ENCODE data around the gene ZNF750. TPM values are rescaled to one million over a fixed set of nuclear protein-coding genes. Genes with fewer than 3 reads are reported as not detected.

The ZNF750 gene
- total RNA-seq, 1 experiment from 2014 or later, result 0.44 TPM

- peak; percentile 45 to 54 for DNase-seq
- CTCF ChIA-PET, result interaction anchor here (0.9 kb wide), 1 partner anchor 82 kb away, joined by 3 read pairs; no protein-coding TSS in a partner anchor
- BruUV-seq (replicated peaks), result no TSS peak
- Histone ChIP-seq H3K4me2 (0 out of 2 replicates have a peak overlapping the region, but pooled peaks have one; percentile 31), H3K79me2 (ENCODE audit: low read depth) (peaks cover 28% of the 10 kb centered on the region), H3K9me3 (ENCODE audit: insufficient read depth, low read depth) (no peaks in the 10 kb centered on the region), H3K4me3 (no peak overlapping the region), H3F3A (ENCODE audit: insufficient read depth, low read depth) (peaks cover 15% of the 10 kb centered on the region), H3K27me3 (ENCODE audit: insufficient read depth, low read depth) (no peaks in the 10 kb centered on the region), H3K4me1 (replicated peaks; ENCODE audit: insufficient read depth) (peaks cover 31% of the 10 kb centered on the region), H2AFZ (no peak overlapping the region), H3K27ac (peak overlapping the region; percentile 34), H4K20me1 (ENCODE audit: insufficient read depth) (no peaks in the 10 kb centered on the region), H3K36me3 (ENCODE audit: low read depth) (no peaks in the 10 kb centered on the region), H3K9me2 (ENCODE audit: insufficient read depth) (no peaks in the 10 kb centered on the region)
- TF ChIP-seq EZH2 (IDR thresholded peaks at IDR 0.05; ENCODE audit: low read depth) (no peak), CTCF (conservative IDR thresholded peaks at IDR 0.05) (no peak)
- intact Hi-C loops (cut with micrococcal nuclease; ENCODE audit: unreplicated experiment), result no loop called here
- POLR2A ChIA-PET (ENCODE audit: unreplicated experiment), result interaction anchor here (0.5 to 0.7 kb wide), 2 partner anchors 16 to 26 kb away, joined by 4 to 9 read pairs; no protein-coding TSS in a partner anchor
Observed at GRCh38 chr17:82863941-82864712, 24.3 kb upstream of the ZNF750 start.

DNA sequence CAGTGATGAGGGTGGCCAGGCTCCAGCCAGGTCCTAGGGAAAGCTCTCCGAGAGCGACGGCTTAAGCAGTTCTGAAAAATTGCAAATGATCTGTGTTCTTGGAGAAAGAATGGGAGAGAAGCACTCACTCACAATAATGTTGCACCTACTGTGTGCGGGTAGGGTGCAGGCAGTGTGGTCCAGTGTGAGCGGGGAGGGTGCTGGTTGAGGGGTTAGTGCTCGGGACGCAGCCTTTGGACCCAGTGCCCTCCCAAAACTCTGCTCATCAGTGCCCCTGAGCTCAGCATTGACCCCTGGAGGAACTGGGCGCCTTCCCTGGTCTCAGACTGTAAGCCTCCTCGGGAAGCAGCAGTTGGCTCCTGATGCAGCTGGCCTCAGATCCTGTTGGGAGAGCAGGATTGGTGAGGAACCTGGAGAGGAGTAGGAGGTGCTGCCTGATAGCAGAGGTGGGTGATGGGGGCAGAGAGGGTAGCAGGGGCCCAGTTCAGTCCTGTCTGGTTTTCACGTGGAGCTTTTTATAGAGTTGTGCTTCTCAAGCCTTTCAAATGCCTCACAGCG is 23.6 kb upstream of the ZNF750 start:
- Histone ChIP-seq H3K27me3 (ENCODE audit: insufficient read depth, low read depth) (no peaks in the 10 kb centered on the region), H3K36me3 (ENCODE audit: low read depth) (no peaks in the 10 kb centered on the region), H4K20me1 (ENCODE audit: insufficient read depth) (no peaks in the 10 kb centered on the region), H3K4me1 (replicated peaks; ENCODE audit: insufficient read depth) (peaks cover 37% of the 10 kb centered on the region), H3K9me2 (ENCODE audit: insufficient read depth) (no peaks in the 10 kb centered on the region), H2AFZ (no peak overlapping the region), H3K4me2 (no peak overlapping the region), H3K4me3 (no peak overlapping the region), H3F3A (ENCODE audit: insufficient read depth, low read depth) (peaks cover 19% of the 10 kb centered on the region), H3K9me3 (ENCODE audit: insufficient read depth, low read depth) (no peaks in the 10 kb centered on the region), H3K27ac (0 out of 2 replicates have a peak overlapping the region, but pooled peaks have one; percentile 34), H3K79me2 (ENCODE audit: low read depth) (peaks cover 28% of the 10 kb centered on the region)
- POLR2A ChIA-PET (ENCODE audit: unreplicated experiment), result interaction anchor here (0.5 to 0.7 kb wide), 2 partner anchors 15 to 27 kb away, joined by 4 to 9 read pairs; no protein-coding TSS in a partner anchor
- intact Hi-C loops (cut with micrococcal nuclease; ENCODE audit: unreplicated experiment), result no loop called here
- DNase-seq, result no peak
- TF ChIP-seq CTCF (conservative IDR thresholded peaks at IDR 0.05) (no peak), EZH2 (IDR thresholded peaks at IDR 0.05; ENCODE audit: low read depth) (no peak)
- CTCF ChIA-PET, result no interaction called here
- BruUV-seq (replicated peaks), result no TSS peak

DNA sequence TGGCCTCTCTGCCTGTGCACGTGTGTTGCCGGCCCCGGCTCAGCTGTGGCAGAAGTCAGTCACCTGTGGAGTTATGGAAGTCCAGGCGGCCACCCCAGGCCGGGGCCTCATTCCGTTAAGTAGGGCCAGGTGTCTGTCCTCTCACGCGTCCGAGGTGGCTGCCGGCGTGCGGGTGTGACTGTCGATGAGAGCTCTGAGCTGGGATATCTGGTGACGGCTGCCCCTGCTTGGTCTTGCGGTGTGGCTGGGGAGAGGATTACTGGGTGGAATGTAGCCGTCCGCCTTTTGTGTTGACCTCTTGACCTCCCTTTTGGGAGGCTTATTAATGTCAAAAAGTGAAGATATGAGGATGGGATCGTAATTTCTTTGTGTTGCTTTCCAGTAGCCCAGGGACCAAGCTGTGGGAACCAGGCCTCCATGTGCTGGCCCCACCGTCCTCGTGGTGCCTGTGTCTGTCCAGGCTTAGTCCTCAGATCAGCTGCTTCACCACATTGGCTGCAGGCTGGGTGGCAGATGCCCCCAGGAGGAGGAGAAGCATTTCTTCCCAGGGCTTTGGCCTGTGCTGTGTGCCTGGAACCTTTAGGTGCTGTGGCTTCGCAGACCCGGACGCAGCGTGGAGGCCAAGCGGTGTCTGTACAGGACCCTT is 23.0 kb upstream of the ZNF750 start:
- no peak for TF ChIP-seq CTCF (conservative IDR thresholded peaks at IDR 0.05)
- no peak for TF ChIP-seq EZH2 (IDR thresholded peaks at IDR 0.05; ENCODE audit: low read depth)
- Histone ChIP-seq H2AFZ (no peak overlapping the region), H3K9me2 (ENCODE audit: insufficient read depth) (no peaks in the 10 kb centered on the region), H3K4me1 (replicated peaks; ENCODE audit: insufficient read depth) (peaks cover 42% of the 10 kb centered on the region), H3K79me2 (ENCODE audit: low read depth) (peaks cover 28% of the 10 kb centered on the region), H3K27ac (no peak overlapping the region), H3K36me3 (ENCODE audit: low read depth) (no peaks in the 10 kb centered on the region), H3F3A (ENCODE audit: insufficient read depth, low read depth) (peaks cover 24% of the 10 kb centered on the region), H3K27me3 (ENCODE audit: insufficient read depth, low read depth) (no peaks in the 10 kb centered on the region), H4K20me1 (ENCODE audit: insufficient read depth) (no peaks in the 10 kb centered on the region), H3K4me2 (no peak overlapping the region), H3K9me3 (ENCODE audit: insufficient read depth, low read depth) (no peaks in the 10 kb centered on the region), H3K4me3 (no peak overlapping the region)
- intact Hi-C loops (cut with micrococcal nuclease; ENCODE audit: unreplicated experiment), result no loop called here
- no peak for DNase-seq
- ChIA-PET CTCF (no interaction called here), POLR2A (ENCODE audit: unreplicated experiment) (no interaction called here)
- BruUV-seq (replicated peaks), result no TSS peak
